H9 (cell line): ENCODE data around the gene SNX18. TPM values are rescaled to one million over a fixed set of nuclear protein-coding genes. Genes with fewer than 3 reads are reported as not detected.

Experiments used
- DNase-seq: peaks from one replicate; pipeline ENCODE4 v3.0.0-alpha.2; 2017
- H2AFZ ChIP-seq: one replicate; pipeline ENCODE4 v1.6.1; 2013; ENCODE audit warnings: mild to moderate bottlenecking, low read length, control low read depth, moderate library complexity
- H2AK5ac ChIP-seq: 2 replicates; pipeline ENCODE4 v1.6.1; 2013; ENCODE audit warnings: low read length, control low read depth, mixed read lengths; ENCODE audit not compliant: insufficient read length
- H2BK120ac ChIP-seq: one replicate; pipeline ENCODE4 v1.6.1; 2013; ENCODE audit warnings: low read depth, mild to moderate bottlenecking, low read length, control low read depth, inconsistent platforms; ENCODE audit not compliant: poor library complexity, severe bottlenecking
- H2BK12ac ChIP-seq: 2 replicates; pipeline ENCODE4 v1.6.1; 2013; ENCODE audit warnings: low read length, control low read depth, mixed read lengths, low read depth; ENCODE audit not compliant: insufficient read length
- H2BK15ac ChIP-seq: 2 replicates; pipeline ENCODE4 v1.6.1; 2013; ENCODE audit warnings: low read depth, low read length, control low read depth
- H2BK20ac ChIP-seq: one replicate; pipeline ENCODE4 v1.6.1; 2013; ENCODE audit warnings: low read depth, mild to moderate bottlenecking, low read length, control low read depth, inconsistent platforms; ENCODE audit not compliant: poor library complexity, severe bottlenecking
- H2BK5ac ChIP-seq: 2 replicates; pipeline ENCODE4 v1.6.1; 2013; ENCODE audit warnings: low read length, control low read depth, mixed read lengths; ENCODE audit not compliant: insufficient read length
- H3K14ac ChIP-seq: 2 replicates; pipeline ENCODE4 v1.6.1; 2013; ENCODE audit warnings: low read length, control low read depth; ENCODE audit not compliant: insufficient read depth
- H3K18ac ChIP-seq: 2 replicates; pipeline ENCODE4 v1.6.1; 2013; ENCODE audit warnings: low read depth, mild to moderate bottlenecking, mixed read lengths, low read length, control low read depth; ENCODE audit not compliant: insufficient read length
- H3K23ac ChIP-seq: 2 replicates; pipeline ENCODE4 v1.6.1; 2013; ENCODE audit warnings: low read length, control low read depth, mixed read lengths, low read depth; ENCODE audit not compliant: insufficient read length
- H3K23me2 ChIP-seq: 2 replicates; pipeline ENCODE4 v1.6.1; 2013; ENCODE audit warnings: low read depth, mild to moderate bottlenecking, mixed read lengths, low read length, control low read depth; ENCODE audit not compliant: insufficient read length, poor library complexity, severe bottlenecking
- H3K27ac ChIP-seq: 2 replicates; pipeline ENCODE4 v1.5.1; 2013; ENCODE audit warnings: low read length, control low read depth, mixed read lengths, low read depth; ENCODE audit not compliant: insufficient read length
- H3K27me3 ChIP-seq: 2 replicates; pipeline ENCODE4 v1.6.1; 2013; ENCODE audit warnings: low read length, control low read depth, inconsistent platforms; ENCODE audit not compliant: insufficient read depth
- H3K4ac ChIP-seq: 2 replicates; pipeline ENCODE4 v1.6.1; 2013; ENCODE audit warnings: low read depth, mild to moderate bottlenecking, control low read depth, inconsistent platforms, low read length, moderate library complexity
- H3K4me1 ChIP-seq: 2 replicates; pipeline ENCODE4 v1.6.1; 2013; ENCODE audit warnings: low read length, control low read depth, inconsistent platforms; ENCODE audit not compliant: insufficient read depth
- H3K4me2 ChIP-seq: 2 replicates; pipeline ENCODE4 v1.6.1; 2013; ENCODE audit warnings: low read length, control low read depth, mixed read lengths; ENCODE audit not compliant: insufficient read length, insufficient read depth
- H3K56ac ChIP-seq: 2 replicates; pipeline ENCODE4 v1.6.1; 2013; ENCODE audit warnings: low read depth, mild to moderate bottlenecking, mixed read lengths, low read length, control low read depth; ENCODE audit not compliant: insufficient read length
- H3K79me1 ChIP-seq: 2 replicates; pipeline ENCODE4 v1.6.1; 2013; ENCODE audit warnings: low read depth, mild to moderate bottlenecking, moderate library complexity, low read length, control low read depth, inconsistent platforms; ENCODE audit not compliant: insufficient read depth, poor library complexity, severe bottlenecking
- H3K79me2 ChIP-seq: 2 replicates; pipeline ENCODE4 v1.6.1; 2013; ENCODE audit warnings: low read length, control low read depth, inconsistent platforms; ENCODE audit not compliant: insufficient read depth
- H3K9ac ChIP-seq: 2 replicates; pipeline ENCODE4 v1.6.1; 2013; ENCODE audit warnings: low read length, control low read depth, mixed read lengths; ENCODE audit not compliant: insufficient read length; ENCODE audit errors: extremely low read depth
- H3K9me3 ChIP-seq: one replicate; pipeline ENCODE4 v1.6.1; 2013; ENCODE audit warnings: low read depth, low read length, inconsistent platforms; ENCODE audit not compliant: control insufficient read depth
- H3T11ph ChIP-seq: one replicate; pipeline ENCODE4 v1.6.1; 2013; ENCODE audit warnings: mild to moderate bottlenecking, low read length, control low read depth, inconsistent platforms
- H4K20me1 ChIP-seq: one replicate; pipeline ENCODE4 v1.6.1; 2013; ENCODE audit not compliant: control insufficient read depth, insufficient read length, insufficient read depth
- H4K5ac ChIP-seq: 2 replicates; pipeline ENCODE4 v1.6.1; 2013; ENCODE audit warnings: low read depth, mild to moderate bottlenecking, mixed read lengths, low read length, control low read depth; ENCODE audit not compliant: insufficient read length
- H4K8ac ChIP-seq: replicated peaks from 2 replicates; pipeline ENCODE4 v1.6.1; 2013; ENCODE audit warnings: low read length, control low read depth, mixed read lengths, low read depth; ENCODE audit not compliant: insufficient read length
- H4K91ac ChIP-seq: 2 replicates; pipeline ENCODE4 v1.6.1; 2013; ENCODE audit warnings: low read depth, mild to moderate bottlenecking, moderate library complexity, mixed read lengths, low read length, control low read depth; ENCODE audit not compliant: insufficient read length
- H3K27ac Mint-ChIP-seq, 3 experiments: 2 replicates in 2 of 3; 3 replicates in 1 of 3; pipeline ENCODE4 v1.8.0; 2020 to 2021; ENCODE audit warnings: mixed read lengths in 3 of 3, mild to moderate bottlenecking in 1 of 3, moderate library complexity in 1 of 3
- H3K27me3 Mint-ChIP-seq: 2 replicates; pipeline ENCODE4 v1.8.0; 2021; ENCODE audit warnings: low read depth, mild to moderate bottlenecking, moderate library complexity, mixed read lengths
- H3K36me3 Mint-ChIP-seq, 3 experiments: 2 replicates in 2 of 3; 3 replicates in 1 of 3; pipeline ENCODE4 v1.8.0; 2020 to 2021; ENCODE audit warnings: low read depth in 3 of 3, mixed read lengths in 3 of 3; ENCODE audit not compliant: insufficient read depth in 1 of 3
- H3K4me1 Mint-ChIP-seq, 2 experiments: 2 replicates each; pipeline ENCODE4 v1.8.0; 2020; ENCODE audit warnings: mixed read lengths in 2 of 2
- H3K4me3 Mint-ChIP-seq, 2 experiments: 2 replicates in 1 of 2; 3 replicates in 1 of 2; pipeline ENCODE4 v1.8.0; 2020 to 2021; ENCODE audit warnings: mild to moderate bottlenecking in 2 of 2, mixed read lengths in 2 of 2, moderate library complexity in 1 of 2
- H3K9me3 Mint-ChIP-seq, 2 experiments: 2 replicates in 1 of 2; 3 replicates in 1 of 2; pipeline ENCODE4 v1.8.0; 2020; ENCODE audit warnings: mild to moderate bottlenecking in 2 of 2, mixed read lengths in 2 of 2, moderate library complexity in 1 of 2
- CTCF ChIP-seq: fragments of 200-600 bp; sonication (generic); conservative IDR thresholded peaks from 3 replicates; pipeline ENCODE4 v1.8.0; 2021; ENCODE audit warnings: antibody characterized with exemption, mild to moderate bottlenecking
- WGBS: extraction: QIAGEN DNeasy Blood & Tissue Kit; methylation state at CpG from one replicate; pipeline ENCODE4 v1.1.7; 2013; ENCODE audit warnings: missing lambda C conversion rate, low lambda C conversion rate, mixed read lengths; ENCODE audit not compliant: insufficient read length; ENCODE audit errors: extremely low coverage; 5-methylcytosine and 5-hydroxymethylcytosine counted together
- total RNA-seq: library from RNA; stranded (reverse); gene quantifications from 2 replicates; pipeline ENCODE4 v1.2.1, GENCODE V29; 2021

The SNX18 gene
- total RNA-seq, 1 experiment from 2014 or later = 17.2 TPM

DNA sequence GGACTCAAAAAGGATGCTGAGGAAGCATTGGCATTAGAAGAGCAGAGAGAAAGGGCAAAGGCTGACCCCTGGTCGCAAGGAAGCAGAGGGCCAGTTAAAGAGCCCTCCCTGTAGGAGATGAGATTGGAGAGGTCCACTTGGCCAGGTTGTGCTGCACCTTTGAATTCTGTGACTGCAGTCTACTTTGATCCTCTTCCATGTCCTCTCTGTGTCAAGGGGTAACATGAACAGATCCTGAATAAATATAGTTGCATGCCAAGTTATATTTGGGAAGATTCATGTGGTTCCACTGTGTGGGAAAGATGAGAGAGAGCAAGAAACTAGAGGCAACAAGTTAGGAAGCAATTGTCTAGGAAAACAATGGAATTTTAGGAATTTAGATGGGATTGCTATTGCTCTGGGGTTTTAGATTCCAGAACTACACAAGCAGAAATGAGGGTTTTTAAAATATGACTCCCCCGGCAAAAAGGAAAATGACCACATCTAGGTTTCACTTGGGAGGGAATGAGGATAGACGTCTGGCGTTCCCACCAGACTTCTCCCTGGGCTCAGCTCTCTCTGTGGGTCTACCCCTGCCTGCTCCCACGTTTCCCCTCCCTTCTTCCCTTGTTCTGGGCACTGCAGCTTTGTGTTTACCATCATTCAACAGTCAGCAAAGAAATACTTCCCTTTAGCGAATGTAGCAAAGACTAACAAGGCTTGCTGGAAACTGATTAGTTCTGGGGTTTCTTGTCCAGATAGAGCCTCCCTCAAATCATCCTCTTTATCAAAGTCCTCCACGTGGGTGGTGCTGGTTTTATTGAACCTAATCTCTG, 63.6 kb downstream of the SNX18 start:
- Histone ChIP-seq H3K79me2 (no peaks in the 10 kb centered on the region), H3K79me1 (no peaks in the 10 kb centered on the region), H3K9ac (no peak overlapping the region), H3K23me2 (no peaks in the 10 kb centered on the region), H2AFZ (no peak overlapping the region), H3K4me2 (no peak overlapping the region), H2BK15ac (no peak overlapping the region), H3K27ac (no peak overlapping the region), H3K4ac (no peak overlapping the region), H3T11ph (no peak overlapping the region), H2AK5ac (no peak overlapping the region), H4K5ac (no peak overlapping the region), H3K9me3 (no peaks in the 10 kb centered on the region), H3K14ac (no peak overlapping the region), H3K23ac (no peak overlapping the region), H2BK20ac (no peak overlapping the region), H2BK12ac (no peak overlapping the region), H2BK5ac (no peak overlapping the region), H3K18ac (no peak overlapping the region), H4K20me1 (no peaks in the 10 kb centered on the region), H3K4me1 (no peaks in the 10 kb centered on the region), H3K56ac (no peak overlapping the region), H2BK120ac (no peak overlapping the region), H3K27me3 (no peaks in the 10 kb centered on the region), H4K8ac (no peak overlapping the region), H4K91ac (no peak overlapping the region)
- no peak for DNase-seq
- no peaks in the 10 kb centered on the region; the same call in 1 of the 2 replicates for H3K27me3 Mint-ChIP-seq
- H3K4me1 Mint-ChIP-seq = peaks cover 10 to 14% of the 10 kb centered on the region in 2 experiments
- TF ChIP-seq CTCF = no peak
- WGBS = no CpG with 5 or more reads among the region's 7 CpGs
- H3K4me3 Mint-ChIP-seq = no peak overlapping the region
- peaks cover 0 to 4% (median 0%) of the 10 kb centered on the region in 3 experiments; a peak in 1 of 7 replicates for H3K36me3 Mint-ChIP-seq
- peak overlapping the region in 1 of 3 experiments; percentile 37; a peak in 1 of 7 replicates for H3K27ac Mint-ChIP-seq
- peaks cover 4 to 6% of the 10 kb centered on the region in 2 experiments; a peak in 3 of 5 replicates for H3K9me3 Mint-ChIP-seq
